ENCODE measurements around the gene MESD.

The MESD gene

DNA sequence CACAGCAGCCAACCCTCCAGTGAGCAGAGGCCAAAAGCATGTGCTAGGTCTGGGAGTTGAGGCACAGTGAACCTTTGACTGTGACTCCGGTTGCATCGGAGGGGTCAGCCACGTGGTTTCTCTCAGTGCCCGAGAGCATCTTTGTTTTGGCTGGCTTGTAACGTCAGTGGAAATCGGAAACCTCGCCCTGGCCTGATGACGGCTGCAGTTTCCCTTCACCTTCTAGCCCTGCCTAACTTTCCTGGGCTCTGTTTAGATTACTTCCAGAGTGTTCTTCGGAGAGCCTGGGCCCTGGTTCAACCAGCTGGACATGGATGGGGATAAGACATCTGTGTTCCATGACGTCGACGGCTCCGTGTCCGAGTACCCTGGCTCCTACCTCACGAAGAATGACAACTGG lies 56.6 kb downstream of the MESD start:
- Histone ChIP-seq H3K9ac (ENCODE audit: low read length) (peak overlapping the region; percentile 56), H3K18ac (ENCODE audit: low read depth in 1 of 2, low read length in 2 of 2) (no peak overlapping the region), H2BK5ac (ENCODE audit: low read depth, low read length, poor library complexity, severe bottlenecking) (no peak overlapping the region), H3K4ac (ENCODE audit: low read depth in 1 of 2, low read length in 2 of 2) (no peak overlapping the region), H3K4me3 (ENCODE audit: insufficient read depth in 1 of 2, low read depth in 1 of 2, low read length in 2 of 2) (no peak overlapping the region), H2BK12ac (ENCODE audit: low read length in 2 of 2) (no peak overlapping the region), H2AFZ (ENCODE audit: low read depth, low read length) (no peak overlapping the region), H3K79me1 (replicated peaks; ENCODE audit: low read length, poor library complexity, severe bottlenecking) (no peaks in the 10 kb centered on the region), H2BK120ac (ENCODE audit: low read depth, low read length) (no peak overlapping the region), H3K4me2 (ENCODE audit: low read length, poor library complexity, severe bottlenecking) (no peak overlapping the region), H3K4me1 (ENCODE audit: control insufficient read depth, insufficient read depth, low read depth, low read length) (peaks cover 10% of the 10 kb centered on the region), H2BK15ac (ENCODE audit: low read depth, poor library complexity, severe bottlenecking) (no peak overlapping the region), H2AK5ac (ENCODE audit: low read length, severe bottlenecking) (no peak overlapping the region), H4K8ac (ENCODE audit: low read length) (no peak overlapping the region), H3K9me3 (ENCODE audit: control insufficient read depth, low read length) (no peaks in the 10 kb centered on the region), H3K36me3 (ENCODE audit: control insufficient read depth in 1 of 2, insufficient read depth in 2 of 2, low read depth in 1 of 2, low read length in 2 of 2) (peaks cover 8 to 94% of the 10 kb centered on the region in 2 experiments), H4K91ac (ENCODE audit: low read length) (no peak overlapping the region), H3K27ac (ENCODE audit: low read length, poor library complexity, severe bottlenecking) (no peak overlapping the region), H3K27me3 (ENCODE audit: control insufficient read depth in 1 of 2, insufficient read depth in 1 of 2, low read length in 2 of 2) (no peaks in the 10 kb centered on the region), H3K23ac (ENCODE audit: low read length in 2 of 2) (no peak overlapping the region), H3K14ac (ENCODE audit: low read length in 2 of 2) (no peak overlapping the region)
- peak; percentile 29 for DNase-seq
- WGBS = 90% methylated on average over 15 of the region's 15 CpGs

DNA sequence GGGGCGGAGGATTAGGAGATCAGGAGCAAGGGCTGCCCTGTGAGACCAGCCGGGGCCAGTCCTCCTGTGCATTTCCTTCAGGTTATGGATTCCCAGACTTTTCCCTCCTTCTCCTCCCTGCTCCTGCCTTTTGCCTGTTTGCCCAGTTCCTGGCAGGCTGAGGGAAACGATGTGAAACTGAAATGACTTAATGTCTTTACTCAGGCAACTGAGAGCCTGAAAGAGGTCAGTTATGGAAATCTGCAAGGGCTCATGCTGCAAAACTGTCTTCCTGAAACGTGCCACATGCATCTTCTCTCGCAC lies 57.2 kb downstream of the MESD start:
- no peak overlapping the region for H2BK120ac ChIP-seq (ENCODE audit: low read depth, low read length)

DNA sequence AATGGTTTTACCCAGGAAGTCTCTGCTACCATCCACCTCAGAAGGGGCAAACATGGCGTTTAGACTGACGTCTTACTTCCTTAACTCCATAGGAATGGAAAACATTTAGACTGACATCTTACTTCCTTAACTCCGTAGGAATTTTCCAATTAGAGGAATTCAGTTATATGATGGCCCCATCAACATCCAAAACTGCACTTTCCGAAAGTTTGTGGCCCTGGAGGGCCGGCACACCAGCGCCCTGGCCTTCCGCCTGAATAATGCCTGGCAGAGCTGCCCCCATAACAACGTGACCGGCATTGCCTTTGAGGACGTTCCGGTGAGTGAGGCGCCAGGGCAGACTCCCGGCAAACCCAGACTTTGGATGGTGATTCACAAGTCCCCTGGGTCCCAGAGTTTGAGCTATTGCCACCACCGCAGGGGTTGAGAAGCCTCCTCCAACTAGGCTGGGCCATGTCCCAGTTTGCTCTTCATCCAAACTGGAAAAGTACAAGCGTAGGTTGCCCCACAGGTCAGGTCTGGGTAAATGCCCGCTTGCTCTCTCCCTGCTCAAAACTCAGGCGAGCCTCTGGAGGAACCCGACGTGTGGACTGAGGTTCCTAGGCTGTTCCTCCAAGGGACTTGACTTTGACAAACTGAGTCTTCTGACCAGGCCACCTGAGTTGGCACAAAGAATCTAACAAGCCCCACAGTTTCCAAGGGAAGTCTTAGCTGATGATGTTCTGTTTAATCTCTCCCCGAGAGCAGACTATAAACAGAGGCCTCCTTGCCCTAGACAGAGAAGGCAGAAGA lies 57.7 kb downstream of the MESD start:
- 89% methylated on average over 20 of the region's 20 CpGs for WGBS

More for the DNA sequence above, 57.2 kb downstream of the MESD start:
- peaks cover 10% of the 10 kb centered on the region for H3K4me1 ChIP-seq (ENCODE audit: control insufficient read depth, insufficient read depth, low read depth, low read length)
- H2BK15ac ChIP-seq (ENCODE audit: low read depth, poor library complexity, severe bottlenecking) = no peak overlapping the region
- 64% methylated on average over 4 of the region's 5 CpGs for WGBS
- H3K18ac ChIP-seq (ENCODE audit: low read depth in 1 of 2, low read length in 2 of 2) = peak overlapping the region in 1 of 2 experiments; percentile 35
- H3K4me2 ChIP-seq (ENCODE audit: low read length, poor library complexity, severe bottlenecking) = no peak overlapping the region
- H3K4me3 ChIP-seq (ENCODE audit: insufficient read depth in 1 of 2, low read depth in 1 of 2, low read length in 2 of 2) = no peak overlapping the region
- peak overlapping the region in 1 of 2 experiments; percentile 43 for H2BK12ac ChIP-seq (ENCODE audit: low read length in 2 of 2)
- H2AK5ac ChIP-seq (ENCODE audit: low read length, severe bottlenecking) = no peak overlapping the region
- no peak overlapping the region for H4K8ac ChIP-seq (ENCODE audit: low read length)
- H3K9ac ChIP-seq (ENCODE audit: low read length) = peak overlapping the region; percentile 56
- no peaks in the 10 kb centered on the region for H3K27me3 ChIP-seq (ENCODE audit: control insufficient read depth in 1 of 2, insufficient read depth in 1 of 2, low read length in 2 of 2)
- H3K36me3 ChIP-seq (ENCODE audit: control insufficient read depth in 1 of 2, insufficient read depth in 2 of 2, low read depth in 1 of 2, low read length in 2 of 2) = peaks cover 8 to 94% of the 10 kb centered on the region in 2 experiments
- no peak overlapping the region for H3K27ac ChIP-seq (ENCODE audit: low read length, poor library complexity, severe bottlenecking)
- H3K14ac ChIP-seq (ENCODE audit: low read length in 2 of 2) = no peak overlapping the region
- H2AFZ ChIP-seq (ENCODE audit: low read depth, low read length) = no peak overlapping the region
- no peaks in the 10 kb centered on the region for H3K79me1 ChIP-seq (replicated peaks; ENCODE audit: low read length, poor library complexity, severe bottlenecking)
- no peak overlapping the region for H2BK5ac ChIP-seq (ENCODE audit: low read depth, low read length, poor library complexity, severe bottlenecking)
- H4K91ac ChIP-seq (ENCODE audit: low read length) = no peak overlapping the region
- H3K9me3 ChIP-seq (ENCODE audit: control insufficient read depth, low read length) = no peaks in the 10 kb centered on the region
- no peak overlapping the region for H3K4ac ChIP-seq (ENCODE audit: low read depth in 1 of 2, low read length in 2 of 2)
- peak; percentile 20 for DNase-seq
- no peak overlapping the region for H3K23ac ChIP-seq (ENCODE audit: low read length in 2 of 2)

DNA sequence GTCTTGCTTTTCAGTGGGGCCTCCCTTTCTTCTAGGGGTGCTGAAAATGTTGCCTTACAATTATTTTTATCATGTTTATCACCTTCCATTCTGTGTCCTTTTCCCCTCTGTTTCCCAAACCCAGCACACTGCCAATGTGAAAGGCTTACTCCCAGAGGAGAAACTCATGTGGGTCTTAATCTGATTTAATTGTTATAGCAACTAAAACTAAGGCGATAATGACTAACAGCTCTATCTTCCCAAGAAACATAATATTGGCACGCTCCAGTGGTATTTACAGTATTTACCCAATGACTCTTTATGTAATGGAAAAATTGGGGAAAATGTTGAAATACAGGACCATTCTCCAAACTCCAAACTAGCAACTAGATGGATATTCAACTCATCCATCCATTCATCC lies 58.4 kb downstream of the MESD start:
- H2BK12ac ChIP-seq (ENCODE audit: low read length in 2 of 2) = no peak overlapping the region
- H3K4me1 ChIP-seq (ENCODE audit: control insufficient read depth, insufficient read depth, low read depth, low read length) = peaks cover 10% of the 10 kb centered on the region
- no peak overlapping the region for H4K8ac ChIP-seq (ENCODE audit: low read length)
- H3K4ac ChIP-seq (ENCODE audit: low read depth in 1 of 2, low read length in 2 of 2) = no peak overlapping the region
- H2BK5ac ChIP-seq (ENCODE audit: low read depth, low read length, poor library complexity, severe bottlenecking) = no peak overlapping the region
- no peak overlapping the region for H3K4me3 ChIP-seq (ENCODE audit: insufficient read depth in 1 of 2, low read depth in 1 of 2, low read length in 2 of 2)
- H3K36me3 ChIP-seq (ENCODE audit: control insufficient read depth in 1 of 2, insufficient read depth in 2 of 2, low read depth in 1 of 2, low read length in 2 of 2) = peaks cover 3 to 91% of the 10 kb centered on the region in 2 experiments
- no peak overlapping the region for H3K9ac ChIP-seq (ENCODE audit: low read length)
- H3K18ac ChIP-seq (ENCODE audit: low read depth in 1 of 2, low read length in 2 of 2) = no peak overlapping the region
- H2BK120ac ChIP-seq (ENCODE audit: low read depth, low read length) = no peak overlapping the region
- no peak overlapping the region for H2AK5ac ChIP-seq (ENCODE audit: low read length, severe bottlenecking)
- H3K14ac ChIP-seq (ENCODE audit: low read length in 2 of 2) = no peak overlapping the region
- no peak overlapping the region for H4K91ac ChIP-seq (ENCODE audit: low read length)
- DNase-seq = no peak
- no peak overlapping the region for H3K23ac ChIP-seq (ENCODE audit: low read length in 2 of 2)
- no peak overlapping the region for H3K4me2 ChIP-seq (ENCODE audit: low read length, poor library complexity, severe bottlenecking)
- H2BK15ac ChIP-seq (ENCODE audit: low read depth, poor library complexity, severe bottlenecking) = no peak overlapping the region
- no peaks in the 10 kb centered on the region for H3K9me3 ChIP-seq (ENCODE audit: control insufficient read depth, low read length)
- no peak overlapping the region for H3K27ac ChIP-seq (ENCODE audit: low read length, poor library complexity, severe bottlenecking)
- WGBS = no CpG with 5 or more reads among the region's 2 CpGs
- H2AFZ ChIP-seq (ENCODE audit: low read depth, low read length) = no peak overlapping the region
- H3K27me3 ChIP-seq (ENCODE audit: control insufficient read depth in 1 of 2, insufficient read depth in 1 of 2, low read length in 2 of 2) = no peaks in the 10 kb centered on the region
- no peaks in the 10 kb centered on the region for H3K79me1 ChIP-seq (replicated peaks; ENCODE audit: low read length, poor library complexity, severe bottlenecking)

More for the DNA sequence above, 57.7 kb downstream of the MESD start:
- no peak overlapping the region for H2BK15ac ChIP-seq (ENCODE audit: low read depth, poor library complexity, severe bottlenecking)
- no peak overlapping the region for H2BK120ac ChIP-seq (ENCODE audit: low read depth, low read length)
- H3K9ac ChIP-seq (ENCODE audit: low read length) = peak overlapping the region; percentile 56
- H3K27ac ChIP-seq (ENCODE audit: low read length, poor library complexity, severe bottlenecking) = no peak overlapping the region
- H2BK5ac ChIP-seq (ENCODE audit: low read depth, low read length, poor library complexity, severe bottlenecking) = no peak overlapping the region
- peaks cover 10% of the 10 kb centered on the region for H3K4me1 ChIP-seq (ENCODE audit: control insufficient read depth, insufficient read depth, low read depth, low read length)
- no peaks in the 10 kb centered on the region for H3K79me1 ChIP-seq (replicated peaks; ENCODE audit: low read length, poor library complexity, severe bottlenecking)
- H3K23ac ChIP-seq (ENCODE audit: low read length in 2 of 2) = no peak overlapping the region
- H2AK5ac ChIP-seq (ENCODE audit: low read length, severe bottlenecking) = no peak overlapping the region
- H4K91ac ChIP-seq (ENCODE audit: low read length) = no peak overlapping the region
- H3K4me2 ChIP-seq (ENCODE audit: low read length, poor library complexity, severe bottlenecking) = no peak overlapping the region
- no peaks in the 10 kb centered on the region for H3K27me3 ChIP-seq (ENCODE audit: control insufficient read depth in 1 of 2, insufficient read depth in 1 of 2, low read length in 2 of 2)
- no peak overlapping the region for H3K4me3 ChIP-seq (ENCODE audit: insufficient read depth in 1 of 2, low read depth in 1 of 2, low read length in 2 of 2)
- H2AFZ ChIP-seq (ENCODE audit: low read depth, low read length) = no peak overlapping the region
- H3K4ac ChIP-seq (ENCODE audit: low read depth in 1 of 2, low read length in 2 of 2) = no peak overlapping the region
- no peak overlapping the region for H3K18ac ChIP-seq (ENCODE audit: low read depth in 1 of 2, low read length in 2 of 2)
- H3K36me3 ChIP-seq (ENCODE audit: control insufficient read depth in 1 of 2, insufficient read depth in 2 of 2, low read depth in 1 of 2, low read length in 2 of 2) = peaks cover 7 to 94% of the 10 kb centered on the region in 2 experiments
- no peaks in the 10 kb centered on the region for H3K9me3 ChIP-seq (ENCODE audit: control insufficient read depth, low read length)
- H3K14ac ChIP-seq (ENCODE audit: low read length in 2 of 2) = no peak overlapping the region
- no peak overlapping the region for H4K8ac ChIP-seq (ENCODE audit: low read length)
- peak overlapping the region in 1 of 2 experiments; percentile 43 for H2BK12ac ChIP-seq (ENCODE audit: low read length in 2 of 2)
- DNase-seq = no peak
